Measurements from ENCODE around the gene PCIF1. TPM values are rescaled to one million over a fixed set of nuclear protein-coding genes. Genes with fewer than 3 reads are reported as not detected.

PCIF1 gene
- polyA plus RNA-seq, 2 of the 4 experiments (the other 2 are of a cell fraction), result 19.7 to 21.6 TPM

DNA sequence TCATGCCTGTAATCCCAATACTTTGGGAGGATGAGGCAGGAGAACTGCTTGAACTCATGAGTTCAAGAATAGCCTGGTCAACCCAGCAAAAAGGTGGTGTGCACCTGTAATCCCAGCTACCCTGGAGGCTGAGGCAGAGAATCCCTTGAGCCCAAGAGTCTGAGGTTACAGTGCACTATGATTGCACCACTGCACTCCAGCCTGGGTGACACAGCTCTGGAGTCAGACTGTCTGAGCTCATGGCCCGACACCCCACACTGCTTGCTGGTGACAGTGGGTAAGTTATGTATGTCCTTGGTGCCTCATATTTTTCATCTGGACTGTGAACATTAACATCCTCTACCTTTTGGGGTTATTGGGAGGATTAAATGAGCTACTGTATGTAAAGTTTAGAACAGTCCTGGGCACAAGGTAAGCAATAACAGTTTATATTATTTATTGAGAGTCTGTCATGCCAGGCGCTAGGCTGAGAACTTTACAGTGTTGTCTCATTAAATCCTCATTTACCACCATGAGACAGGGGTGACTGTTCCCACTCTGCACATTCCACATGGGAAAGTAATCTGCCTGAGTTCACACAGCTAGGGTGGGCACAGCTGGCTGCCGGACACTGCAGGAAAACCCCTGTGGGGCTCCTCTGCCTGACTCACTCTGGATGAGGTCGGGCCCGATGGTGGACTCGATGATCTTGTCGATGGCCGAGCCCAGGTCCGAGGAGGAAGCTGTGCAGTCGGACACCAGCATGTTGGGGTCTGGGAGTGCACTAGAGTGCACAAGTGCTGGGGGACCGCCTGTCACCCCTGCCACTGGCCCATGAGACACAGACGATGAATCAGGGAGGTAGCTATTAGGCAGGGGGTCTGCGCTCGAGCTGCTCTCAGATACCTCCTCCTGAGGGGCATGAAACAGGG, 34.6 kb downstream of the PCIF1 start:
- H3K4me3 ChIP-seq, result no peak overlapping the region

GRCh38 chr20:45969712-45970634, 35.5 kb downstream of the PCIF1 start:
- WGBS (ENCODE audit: missing lambda C conversion rate), result 48% methylated on average over 6 of the region's 6 CpGs
- TF ChIP-seq, protein P1, sequence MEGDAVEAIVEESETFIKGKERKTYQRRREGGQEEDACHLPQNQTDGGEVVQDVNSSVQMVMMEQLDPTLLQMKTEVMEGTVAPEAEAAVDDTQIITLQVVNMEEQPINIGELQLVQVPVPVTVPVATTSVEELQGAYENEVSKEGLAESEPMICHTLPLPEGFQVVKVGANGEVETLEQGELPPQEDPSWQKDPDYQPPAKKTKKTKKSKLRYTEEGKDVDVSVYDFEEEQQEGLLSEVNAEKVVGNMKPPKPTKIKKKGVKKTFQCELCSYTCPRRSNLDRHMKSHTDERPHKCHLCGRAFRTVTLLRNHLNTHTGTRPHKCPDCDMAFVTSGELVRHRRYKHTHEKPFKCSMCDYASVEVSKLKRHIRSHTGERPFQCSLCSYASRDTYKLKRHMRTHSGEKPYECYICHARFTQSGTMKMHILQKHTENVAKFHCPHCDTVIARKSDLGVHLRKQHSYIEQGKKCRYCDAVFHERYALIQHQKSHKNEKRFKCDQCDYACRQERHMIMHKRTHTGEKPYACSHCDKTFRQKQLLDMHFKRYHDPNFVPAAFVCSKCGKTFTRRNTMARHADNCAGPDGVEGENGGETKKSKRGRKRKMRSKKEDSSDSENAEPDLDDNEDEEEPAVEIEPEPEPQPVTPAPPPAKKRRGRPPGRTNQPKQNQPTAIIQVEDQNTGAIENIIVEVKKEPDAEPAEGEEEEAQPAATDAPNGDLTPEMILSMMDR (IDR thresholded peaks at IDR 0.05), result peak; percentile 70
- TF ChIP-seq RARB (CRISPR knock-in tag; IDR thresholded peaks at IDR 0.05), result no peak
- TF ChIP-seq POLR2A (IDR thresholded peaks at IDR 0.05; ENCODE audit: low read length), result no peak
- no peak for TF ChIP-seq CEBPB (IDR thresholded peaks at IDR 0.05)
- TF ChIP-seq HEYL (CRISPR knock-in tag; IDR thresholded peaks at IDR 0.05), result no peak
- 0 out of 3 replicates have a peak, but pooled peaks have one; percentile 31 for TF ChIP-seq SMC3 (IDR thresholded peaks at IDR 0.05)
- no peak for TF ChIP-seq REST (IDR thresholded peaks at IDR 0.05)
- TF ChIP-seq RAD21 (conservative IDR thresholded peaks at IDR 0.05 in 1 of 2, IDR thresholded peaks at IDR 0.05 in 1 of 2), result peak; percentile 24 to 51; a peak in 3 of 5 replicates
- CTCF ChIA-PET, result interaction anchor here (0.5 to 16.6 kb wide), 48 partner anchors 11 to 1112 kb away, joined by 3 to 358 read pairs (median 4); partner anchors contain the start of genes MMP9, PCIF1, SNX21 and ZSWIM1
- peak; percentile 76 for DNase-seq (ENCODE audit: low read depth in 1 of 2, low spot score in 1 of 2)
- H3K27ac ChIP-seq, result peak overlapping the region in 1 of 2 experiments; percentile 98; a peak in 3 of 6 replicates
- peak overlapping the region; percentile 95 for H3K4me3 ChIP-seq
- H3K9me3 ChIP-seq, result no peaks in the 10 kb centered on the region
- ATAC-seq, result peak; percentile 26 to 39; a peak in 3 of 6 replicates
- H3K4me1 ChIP-seq, result peaks cover 21% of the 10 kb centered on the region
- H3K4me2 ChIP-seq, result peak overlapping the region; percentile 94
- FAIRE-seq, result no peak
- POLR2A ChIA-PET, result interaction anchor here (0.6 to 4.8 kb wide), 3 partner anchors 17 to 89 kb away, joined by 3 to 29 read pairs (median 3); partner anchors contain the start of gene PCIF1

More for the DNA sequence above, 34.6 kb downstream of the PCIF1 start:
- no peaks in the 10 kb centered on the region for H3K9me3 ChIP-seq
- peak overlapping the region in 1 of 2 experiments; percentile 30; a peak in 1 of 6 replicates for H3K27ac ChIP-seq
- DNase-seq (ENCODE audit: low read depth in 1 of 2, low spot score in 1 of 2) (no peak), ATAC-seq (no peak), FAIRE-seq (no peak)
- H3K4me2 ChIP-seq, result peak overlapping the region; percentile 94; the same call in 2 of the 3 replicates
- TF ChIP-seq SMC3 (IDR thresholded peaks at IDR 0.05) (no peak), CHD2 (IDR thresholded peaks at IDR 0.05; ENCODE audit: low read length, partially characterized antibody) (no peak), HDAC2 (IDR thresholded peaks at IDR 0.05) (no peak), NPAS2 (CRISPR knock-in tag; IDR thresholded peaks at IDR 0.05; ENCODE audit: borderline replicate concordance) (no peak), ZFP36 (IDR thresholded peaks at IDR 0.05; ENCODE audit: borderline replicate concordance, partially characterized antibody) (no peak), E2F6 (IDR thresholded peaks at IDR 0.05; ENCODE audit: borderline replicate concordance, low read depth) (no peak), BHLHE40 (IDR thresholded peaks at IDR 0.05; ENCODE audit: low read depth, low read length) (no peak), NR3C1 (IDR thresholded peaks at IDR 0.05) (no peak), CBX2 (IDR thresholded peaks at IDR 0.05; ENCODE audit: borderline replicate concordance, low read depth) (no peak), HOXB5 (CRISPR knock-in tag; IDR thresholded peaks at IDR 0.05) (no peak), ZSCAN20 (CRISPR knock-in tag; IDR thresholded peaks at IDR 0.05) (no peak), KDM1A (IDR thresholded peaks at IDR 0.05; ENCODE audit: low read depth) (no peak), EHF (CRISPR knock-in tag; IDR thresholded peaks at IDR 0.05) (no peak), MAZ (IDR thresholded peaks at IDR 0.05; ENCODE audit: borderline replicate concordance, low read depth, low read length) (no peak), CHD4 (IDR thresholded peaks at IDR 0.05; ENCODE audit: borderline replicate concordance) (no peak), POLR2AphosphoS2 (conservative IDR thresholded peaks at IDR 0.05; ENCODE audit: low read length) (no peak), TP53 (CRISPR knock-in tag; IDR thresholded peaks at IDR 0.05) (no peak)
- TF ChIP-seq, protein P2, sequence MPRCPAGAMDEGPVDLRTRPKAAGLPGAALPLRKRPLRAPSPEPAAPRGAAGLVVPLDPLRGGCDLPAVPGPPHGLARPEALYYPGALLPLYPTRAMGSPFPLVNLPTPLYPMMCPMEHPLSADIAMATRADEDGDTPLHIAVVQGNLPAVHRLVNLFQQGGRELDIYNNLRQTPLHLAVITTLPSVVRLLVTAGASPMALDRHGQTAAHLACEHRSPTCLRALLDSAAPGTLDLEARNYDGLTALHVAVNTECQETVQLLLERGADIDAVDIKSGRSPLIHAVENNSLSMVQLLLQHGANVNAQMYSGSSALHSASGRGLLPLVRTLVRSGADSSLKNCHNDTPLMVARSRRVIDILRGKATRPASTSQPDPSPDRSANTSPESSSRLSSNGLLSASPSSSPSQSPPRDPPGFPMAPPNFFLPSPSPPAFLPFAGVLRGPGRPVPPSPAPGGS (IDR thresholded peaks at IDR 0.05), result no peak
- TF ChIP-seq, protein P3, sequence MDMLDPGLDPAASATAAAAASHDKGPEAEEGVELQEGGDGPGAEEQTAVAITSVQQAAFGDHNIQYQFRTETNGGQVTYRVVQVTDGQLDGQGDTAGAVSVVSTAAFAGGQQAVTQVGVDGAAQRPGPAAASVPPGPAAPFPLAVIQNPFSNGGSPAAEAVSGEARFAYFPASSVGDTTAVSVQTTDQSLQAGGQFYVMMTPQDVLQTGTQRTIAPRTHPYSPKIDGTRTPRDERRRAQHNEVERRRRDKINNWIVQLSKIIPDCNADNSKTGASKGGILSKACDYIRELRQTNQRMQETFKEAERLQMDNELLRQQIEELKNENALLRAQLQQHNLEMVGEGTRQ (IDR thresholded peaks at IDR 0.05), result no peak
- peaks cover 17% of the 10 kb centered on the region for H3K4me1 ChIP-seq
- WGBS (ENCODE audit: missing lambda C conversion rate), result 65% methylated on average over 14 of the region's 14 CpGs
- ChIA-PET POLR2A (interaction anchor here (1.0 to 4.8 kb wide), 3 partner anchors 35 to 120 kb away, joined by 3 to 29 read pairs (median 3); partner anchors contain the start of gene PCIF1), CTCF (interaction anchor here (0.5 to 16.6 kb wide), 37 partner anchors 8 to 380 kb away, joined by 3 to 358 read pairs (median 5); partner anchors contain the start of genes MMP9, PCIF1 and ZSWIM1)

Data from A549 (cell line).